NAMALWA (cell line): ENCODE data around the gene CHPT1.
"Not testable (repeated sequence)": the region's sequence is repeated elsewhere in the genome, so short reads cannot be mapped to it uniquely, and the experiment has no call there.

Source experiments
- DNase-seq: peaks from one replicate; pipeline ENCODE4 v3.0.0-alpha.2; 2015; ENCODE audit warnings: low spot score

CHPT1 gene

DNA sequence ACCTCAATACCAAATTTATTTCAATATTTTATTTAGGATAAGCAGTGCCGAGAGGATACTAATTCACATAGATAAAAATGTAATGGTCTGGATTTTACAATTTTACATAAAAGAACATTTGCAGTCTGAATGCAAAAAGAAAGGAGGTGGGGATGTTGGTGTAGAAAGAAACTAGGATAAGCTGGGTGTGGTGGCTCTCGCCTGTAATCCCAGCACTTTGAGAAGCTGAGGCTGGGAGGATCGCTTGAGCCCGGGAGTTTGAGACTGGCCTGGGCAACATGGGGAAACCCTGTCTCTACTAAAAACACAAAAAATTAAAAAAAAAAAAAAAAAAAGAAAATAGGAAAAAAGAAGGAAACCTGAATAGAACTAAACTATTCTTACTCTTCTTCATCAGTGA lies 25.0 kb downstream of the CHPT1 start:
- no peak for DNase-seq

GRCh38 chr12:101727098-101727497 lies 29.7 kb downstream of the CHPT1 start:
- no peak for DNase-seq

DNA sequence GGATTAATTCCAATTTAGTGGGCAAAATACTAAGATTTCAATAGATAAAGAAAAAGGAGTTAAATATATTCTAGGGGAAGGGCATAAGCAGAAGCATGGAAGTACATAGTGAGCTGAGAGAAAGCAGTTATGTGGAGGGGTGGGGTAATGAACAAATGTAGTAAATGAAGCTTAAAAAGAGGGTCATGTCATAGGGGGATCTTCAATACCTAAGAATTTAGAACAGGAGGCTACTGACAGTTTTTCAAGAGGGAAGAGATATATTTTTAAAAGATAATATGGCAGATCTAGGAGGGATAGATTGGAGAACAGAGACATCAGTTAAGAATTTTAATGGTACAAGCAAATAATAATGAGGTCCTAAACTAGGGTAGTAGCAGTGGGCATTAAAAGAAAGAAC lies 32.4 kb downstream of the CHPT1 start:
- no peak for DNase-seq

DNA sequence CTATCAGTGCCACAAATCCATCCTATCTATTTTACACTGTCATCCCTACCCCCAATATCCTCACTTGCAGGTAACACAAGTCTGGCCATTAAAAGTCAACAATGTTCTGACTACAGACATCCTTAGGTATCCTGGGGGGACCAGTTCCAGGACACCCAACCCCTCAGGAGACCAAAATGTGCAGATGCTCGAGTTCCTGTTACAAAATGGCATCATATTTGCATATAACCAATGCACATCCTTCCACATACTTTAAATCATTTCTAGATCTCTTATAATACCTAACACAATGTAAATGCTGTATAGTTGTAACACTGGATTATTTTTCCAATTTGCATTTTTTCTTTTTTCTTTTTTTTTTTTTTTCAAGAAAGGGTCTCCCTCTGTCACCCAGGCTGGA lies 34.9 kb downstream of the CHPT1 start:
- peak; percentile 20 for DNase-seq

GRCh38 chr12:101733166-101733565 lies 35.7 kb downstream of the CHPT1 start:
- DNase-seq: no peak

- DNase-seq: not testable (repeated sequence)
Measured at GRCh38 chr12:101734482-101734881, 37.0 kb downstream of the CHPT1 start.

DNA sequence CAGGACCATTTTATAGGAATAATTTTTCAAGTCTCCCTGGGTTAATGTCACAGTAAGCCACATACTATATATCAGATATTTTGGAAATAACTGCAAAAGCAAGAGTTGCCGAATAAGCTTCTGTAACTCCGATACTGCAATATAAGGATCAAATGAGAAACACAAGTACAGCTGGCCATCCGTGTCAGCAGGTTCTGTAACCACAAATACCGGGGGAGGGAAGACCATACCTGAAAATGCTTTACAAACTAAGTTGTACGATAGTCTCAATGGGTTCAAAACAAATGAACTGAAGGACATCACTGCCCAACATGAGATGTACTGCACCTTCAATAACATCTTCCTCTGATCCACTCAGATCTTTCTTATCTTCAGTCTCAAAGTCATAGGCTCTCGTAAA lies 40.0 kb downstream of the CHPT1 start:
- DNase-seq: no peak

DNA sequence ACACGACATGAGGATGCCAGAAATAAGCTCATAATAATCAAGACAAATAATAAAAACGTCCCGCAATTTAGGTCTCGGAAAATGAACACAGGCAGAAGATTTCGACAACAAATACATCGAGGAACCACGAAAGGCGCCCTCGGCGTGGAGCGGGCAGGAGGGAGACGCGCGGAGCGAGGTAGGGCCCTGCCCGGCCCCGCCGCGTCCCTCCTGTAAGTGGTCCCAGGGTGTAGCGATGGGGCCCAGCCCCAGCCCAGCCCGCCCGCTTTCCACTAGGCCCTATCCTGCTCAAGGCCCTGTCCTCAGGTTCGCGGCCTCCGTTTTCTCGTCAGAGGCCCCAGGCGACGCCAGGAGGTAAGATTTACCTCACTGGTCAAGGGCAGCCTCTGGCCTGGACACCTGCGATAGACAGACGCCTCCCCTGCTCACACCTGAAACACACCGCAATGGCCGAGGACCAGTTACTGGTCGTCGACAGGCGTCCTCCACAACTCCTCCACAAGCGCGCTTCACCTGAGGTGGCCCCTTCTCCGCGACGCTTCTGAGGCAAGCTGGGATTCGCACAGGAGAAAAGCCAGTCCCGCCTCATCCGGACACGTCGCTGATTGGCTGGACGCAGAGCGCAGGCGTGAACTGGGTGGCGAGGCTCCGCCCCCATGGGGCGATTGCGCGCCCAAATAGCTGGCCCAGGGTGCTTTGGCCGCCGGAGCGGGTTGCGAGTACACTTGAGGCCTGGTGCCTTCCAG lies 41.7 kb downstream of the CHPT1 start, which contains the start of gene SYCP3:
Gene SYCP3 (minus strand): TSS at position 543 of the 746 bp plus-strand sequence. CDS start 1,527 bp downstream, outside the sequence.
- DNase-seq: no peak

GRCh38 chr12:101740566-101740965 lies 43.1 kb downstream of the CHPT1 start:
- no peak for DNase-seq

- no peak for DNase-seq
Measured at GRCh38 chr12:101740980-101741379, 43.5 kb downstream of the CHPT1 start.

DNA sequence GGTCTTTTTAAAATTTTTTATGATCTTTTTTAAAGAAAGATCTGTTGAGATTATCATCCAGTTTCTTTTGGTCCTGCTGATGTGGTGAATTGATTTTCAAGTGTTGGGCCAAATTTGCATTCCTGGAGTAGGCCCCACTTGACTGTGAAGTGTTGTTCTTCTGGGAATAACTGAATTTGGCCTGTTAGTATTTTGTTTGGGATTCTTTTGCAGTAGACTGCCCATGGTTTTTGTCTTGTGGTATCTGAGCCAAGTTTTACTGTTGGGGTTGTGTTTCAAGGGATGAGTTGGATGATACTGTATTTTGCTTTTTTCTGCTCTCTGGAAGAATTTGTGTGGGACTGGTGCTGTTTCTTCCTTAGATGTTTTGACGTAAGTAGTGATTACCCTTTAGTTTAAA lies 45.8 kb downstream of the CHPT1 start:
- no peak for DNase-seq

DNA sequence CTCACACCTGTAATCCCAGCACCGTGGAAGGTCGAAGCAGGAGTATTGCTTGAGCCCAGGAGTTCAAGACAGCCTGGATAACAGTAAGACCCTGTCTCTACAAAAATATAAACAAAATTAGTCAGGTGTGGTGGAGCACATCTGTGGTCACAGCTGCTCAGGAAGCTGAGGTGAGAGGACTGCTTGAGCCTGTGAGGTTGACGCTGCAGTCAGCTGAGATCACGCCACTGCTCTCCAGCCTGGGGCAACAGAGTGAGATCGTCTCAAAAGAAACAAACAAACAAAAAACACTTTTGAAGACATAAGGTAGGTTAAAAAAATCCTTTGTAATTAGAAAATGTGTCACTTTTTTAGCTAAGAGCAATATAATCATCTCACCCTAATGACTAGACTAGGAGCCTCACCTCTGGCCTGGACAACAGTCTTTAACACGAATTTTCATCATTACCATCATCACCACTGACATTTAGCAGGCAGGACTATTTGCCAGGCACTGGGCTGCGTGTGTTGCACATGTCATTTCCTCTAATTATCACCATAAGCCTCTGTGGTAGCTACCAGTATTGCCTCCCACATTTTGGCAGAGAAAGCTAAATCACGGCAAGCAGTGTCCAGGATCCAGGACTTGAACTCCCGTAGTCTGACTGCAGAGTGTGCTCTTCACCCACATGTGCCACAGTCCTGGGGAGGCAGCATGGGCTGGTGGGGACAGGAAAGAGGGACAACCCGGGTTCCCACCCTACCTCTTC lies 46.5 kb downstream of the CHPT1 start:
- DNase-seq: peak; percentile 95

GRCh38 chr12:101745481-101745880 lies 48.0 kb downstream of the CHPT1 start:
- peak; percentile 26 for DNase-seq

DNA sequence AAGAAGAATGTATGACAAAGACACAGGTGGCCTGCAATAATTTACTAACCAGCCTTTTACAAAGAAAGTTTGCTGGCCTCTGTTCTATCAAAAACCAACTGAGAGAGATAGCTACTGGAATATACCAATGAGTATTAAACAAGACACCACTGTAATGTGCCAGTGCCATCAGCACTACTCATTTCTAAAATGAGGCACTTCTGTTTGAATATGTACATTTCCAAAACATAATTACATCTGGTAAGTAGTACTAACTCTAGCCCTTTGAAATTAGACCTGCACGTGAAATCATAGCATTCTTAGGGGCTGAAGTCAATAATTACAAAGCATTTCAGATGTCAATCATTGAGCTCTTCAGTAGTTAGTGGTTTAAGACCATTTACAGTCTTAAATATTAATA lies 48.8 kb downstream of the CHPT1 start:
- DNase-seq: peak; percentile 23

DNA sequence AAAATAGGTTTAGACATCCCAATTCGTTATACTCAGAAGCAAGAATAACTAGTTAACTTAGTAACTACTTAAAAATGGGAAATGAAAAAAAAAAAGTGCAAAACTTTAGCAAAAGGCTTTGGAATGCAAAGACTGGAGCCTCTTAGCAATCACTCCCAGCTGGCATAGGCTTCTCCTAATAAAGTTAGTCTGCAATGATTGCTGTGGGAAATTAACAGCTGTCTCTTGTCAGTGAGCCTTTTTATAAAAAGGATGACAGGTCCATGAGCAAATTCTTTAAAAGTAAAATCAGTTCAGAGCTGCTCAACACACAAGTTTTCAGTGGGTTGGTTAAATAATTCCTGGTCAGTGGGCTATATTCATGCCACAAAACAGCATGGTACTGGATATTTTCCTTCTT lies 49.2 kb downstream of the CHPT1 start:
- no peak for DNase-seq

GRCh38 chr12:101747697-101748096 lies 50.3 kb downstream of the CHPT1 start:
- DNase-seq: no peak

DNA sequence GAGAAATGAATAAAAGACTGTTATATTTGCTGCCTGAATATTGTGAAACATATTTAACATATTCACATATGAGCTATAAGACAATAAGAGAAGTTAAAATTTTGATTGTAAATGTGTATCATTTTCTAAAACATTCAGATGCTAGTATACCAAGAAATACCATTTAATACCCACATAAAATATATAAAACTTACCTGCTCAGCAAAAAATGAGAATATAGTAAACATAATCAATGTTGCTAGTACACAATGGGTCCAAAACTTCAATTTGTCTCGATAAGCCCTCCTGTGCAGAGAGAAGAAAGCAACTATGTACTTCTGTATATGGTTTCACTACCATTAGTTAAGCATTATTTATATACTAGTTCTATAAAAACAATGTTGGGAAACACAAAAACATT lies 51.5 kb downstream of the CHPT1 start:
- DNase-seq: no peak

GRCh38 chr12:101749657-101750056 lies 52.2 kb downstream of the CHPT1 start:
- no peak for DNase-seq

- DNase-seq: no peak
Measured at GRCh38 chr12:101750152-101750551, 52.7 kb downstream of the CHPT1 start.

DNA sequence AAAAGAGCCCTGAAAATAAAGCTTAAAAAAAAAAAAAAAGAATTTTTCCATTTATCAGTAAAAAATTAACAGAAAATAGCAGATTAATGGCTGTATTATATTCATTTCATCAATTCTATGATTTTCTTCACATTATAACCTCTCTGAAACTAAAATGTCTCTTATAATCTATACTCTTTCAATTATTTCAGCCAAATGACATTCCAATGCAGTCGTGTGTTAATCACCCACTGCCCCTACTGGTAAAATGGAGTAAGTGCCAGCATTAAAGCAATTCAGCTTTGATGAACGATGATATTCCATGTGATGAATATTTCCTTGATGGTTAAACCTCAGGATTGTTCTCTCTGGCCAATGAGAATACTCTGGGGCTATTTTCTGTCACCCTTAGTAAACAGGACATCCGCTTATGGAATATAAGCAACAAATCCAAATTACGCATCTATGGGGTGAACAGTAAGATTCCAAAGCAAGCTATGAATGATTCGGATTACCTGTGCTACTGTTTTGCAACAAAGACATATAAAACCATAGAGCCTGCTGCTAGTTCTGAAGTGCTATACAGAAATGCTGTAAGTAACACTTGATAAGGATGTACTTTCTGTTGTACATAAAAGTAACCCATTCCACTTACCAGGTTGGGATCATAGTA lies 62.1 kb downstream of the CHPT1 start:
- DNase-seq: peak; percentile 66

DNA sequence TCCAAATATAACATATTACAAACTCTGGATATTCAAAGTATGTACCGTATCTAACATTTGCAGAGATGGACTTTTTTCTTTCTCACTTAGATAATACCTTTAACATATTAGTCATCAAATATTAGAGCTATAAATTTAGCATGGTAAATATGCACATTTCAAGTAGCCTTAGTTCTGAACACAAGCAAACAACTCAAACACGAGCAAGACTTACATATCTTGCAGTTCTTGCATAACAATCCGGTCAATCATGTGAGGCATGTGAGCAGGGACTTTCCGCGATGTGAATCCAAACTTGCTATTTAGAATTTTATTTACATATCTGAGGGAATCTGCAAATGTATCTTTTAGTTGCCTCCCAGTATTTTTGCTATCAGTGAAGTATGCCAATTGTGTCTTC lies 63.9 kb downstream of the CHPT1 start:
- DNase-seq: no peak

- no peak for DNase-seq
Measured at GRCh38 chr12:101761781-101762180, 64.3 kb downstream of the CHPT1 start.
